ENCODE results near the gene COMMD4.

DNA sequence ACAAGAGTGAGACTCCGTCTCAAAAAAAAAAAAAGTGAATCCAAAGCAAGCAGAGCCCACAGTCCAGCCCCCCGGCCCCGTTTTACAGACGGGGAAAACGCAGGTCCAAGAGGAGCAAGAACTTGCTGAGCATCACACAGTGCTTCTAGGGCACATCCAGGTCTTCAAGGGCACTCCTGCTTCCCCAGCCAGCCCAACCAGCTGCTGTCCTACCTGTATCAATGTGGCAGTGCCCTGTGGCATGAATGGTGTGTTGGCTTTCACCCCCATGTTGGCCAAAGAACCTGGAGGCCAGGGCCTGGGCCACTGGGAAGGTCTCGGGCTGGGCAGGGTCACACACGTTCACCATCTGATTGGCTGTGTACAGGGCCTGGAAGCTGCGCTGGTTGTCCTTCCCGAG is 27.9 kb downstream of the COMMD4 start:
- TF ChIP-seq EZH2 (IDR thresholded peaks at IDR 0.05) (no peak), EZH2phosphoT487 (IDR thresholded peaks at IDR 0.05) (no peak)
- TF ChIP-seq, protein P1, sequence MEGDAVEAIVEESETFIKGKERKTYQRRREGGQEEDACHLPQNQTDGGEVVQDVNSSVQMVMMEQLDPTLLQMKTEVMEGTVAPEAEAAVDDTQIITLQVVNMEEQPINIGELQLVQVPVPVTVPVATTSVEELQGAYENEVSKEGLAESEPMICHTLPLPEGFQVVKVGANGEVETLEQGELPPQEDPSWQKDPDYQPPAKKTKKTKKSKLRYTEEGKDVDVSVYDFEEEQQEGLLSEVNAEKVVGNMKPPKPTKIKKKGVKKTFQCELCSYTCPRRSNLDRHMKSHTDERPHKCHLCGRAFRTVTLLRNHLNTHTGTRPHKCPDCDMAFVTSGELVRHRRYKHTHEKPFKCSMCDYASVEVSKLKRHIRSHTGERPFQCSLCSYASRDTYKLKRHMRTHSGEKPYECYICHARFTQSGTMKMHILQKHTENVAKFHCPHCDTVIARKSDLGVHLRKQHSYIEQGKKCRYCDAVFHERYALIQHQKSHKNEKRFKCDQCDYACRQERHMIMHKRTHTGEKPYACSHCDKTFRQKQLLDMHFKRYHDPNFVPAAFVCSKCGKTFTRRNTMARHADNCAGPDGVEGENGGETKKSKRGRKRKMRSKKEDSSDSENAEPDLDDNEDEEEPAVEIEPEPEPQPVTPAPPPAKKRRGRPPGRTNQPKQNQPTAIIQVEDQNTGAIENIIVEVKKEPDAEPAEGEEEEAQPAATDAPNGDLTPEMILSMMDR (IDR thresholded peaks at IDR 0.05) = no peak

Data from neural progenitor cell (in vitro differentiated cells).